CD4-positive, alpha-beta T cell treated with Interleukin-21 for 1 hour (primary cell): Measurements from ENCODE around the gene MDFIC2.
"Not testable (repeated sequence)": the region's sequence is repeated elsewhere in the genome, so short reads cannot be mapped to it uniquely, and the experiment has no call there.

Experiments
- DNase-seq: peaks from one replicate; pipeline ENCODE4 v3.0.0-alpha.2; 2020

The MDFIC2 gene

DNA sequence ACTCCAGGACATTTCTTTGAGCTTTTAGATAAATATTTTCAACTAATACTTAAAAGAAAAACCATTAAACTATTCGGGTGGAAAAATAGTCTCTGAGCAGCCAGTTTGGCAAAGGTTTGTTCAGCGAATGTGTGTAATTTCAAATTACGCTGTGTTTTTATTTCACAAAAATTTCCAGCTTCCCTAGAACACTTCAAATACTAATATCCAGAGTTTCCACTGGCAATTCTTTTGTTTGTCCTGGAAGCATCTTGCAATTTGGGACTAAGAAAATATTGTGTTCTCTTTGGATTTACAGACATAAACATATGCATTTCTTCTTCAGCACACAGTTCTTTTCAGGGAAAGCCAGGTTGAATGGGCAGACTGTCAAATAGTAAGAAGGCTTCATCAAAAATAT lies 61.9 kb downstream of the MDFIC2 start:
- no peak for DNase-seq

DNA sequence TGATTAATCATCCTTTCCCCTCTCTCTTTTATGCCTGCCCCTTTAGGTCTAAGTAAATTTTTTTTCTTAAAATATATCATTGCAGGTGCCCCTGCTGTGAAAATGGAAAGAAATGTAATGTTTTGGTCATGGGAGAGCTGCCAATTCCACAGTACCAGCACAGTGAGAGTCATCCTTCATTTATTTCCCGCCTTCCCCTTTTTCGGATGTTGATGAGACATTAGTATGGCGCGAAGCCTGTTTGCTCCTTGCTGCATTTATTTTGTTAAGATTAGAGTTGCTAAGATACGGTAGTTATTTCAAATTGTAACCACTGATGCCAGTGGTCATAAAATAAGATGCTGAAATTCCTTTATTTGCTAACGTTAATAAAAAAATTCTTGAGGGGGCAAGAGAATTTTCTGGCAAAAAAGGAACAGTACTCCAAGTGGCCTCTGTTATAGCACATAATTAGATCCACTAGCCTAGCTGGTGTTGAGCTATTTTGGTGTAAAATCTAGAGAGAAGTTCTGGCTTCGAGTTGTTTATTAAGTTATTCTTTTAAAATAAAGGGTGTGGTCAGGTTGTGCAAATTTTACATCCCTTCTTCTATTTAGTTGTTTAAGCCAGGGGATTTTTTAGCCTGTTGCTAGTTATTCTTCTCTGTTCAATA lies 62.8 kb downstream of the MDFIC2 start:
- no peak for DNase-seq

DNA sequence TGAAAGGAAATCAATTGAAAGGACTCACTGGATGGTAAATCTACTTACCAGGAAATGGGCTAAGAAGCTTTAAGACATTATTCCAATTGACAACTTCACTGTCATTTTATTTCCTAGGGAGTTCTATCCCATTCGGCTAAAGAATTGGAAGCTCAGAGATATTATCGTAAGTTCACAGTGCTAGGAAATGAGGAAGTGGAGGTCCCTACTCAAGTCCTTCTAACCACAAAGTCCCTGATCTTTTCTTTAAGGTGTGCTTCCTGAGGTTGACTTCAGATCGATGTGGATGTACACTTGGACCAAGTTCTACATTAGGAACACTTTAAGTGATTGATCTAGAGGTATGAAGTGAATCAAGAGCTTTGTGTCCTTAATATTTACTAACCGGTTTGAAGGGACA lies 63.6 kb downstream of the MDFIC2 start:
- no peak for DNase-seq

DNA sequence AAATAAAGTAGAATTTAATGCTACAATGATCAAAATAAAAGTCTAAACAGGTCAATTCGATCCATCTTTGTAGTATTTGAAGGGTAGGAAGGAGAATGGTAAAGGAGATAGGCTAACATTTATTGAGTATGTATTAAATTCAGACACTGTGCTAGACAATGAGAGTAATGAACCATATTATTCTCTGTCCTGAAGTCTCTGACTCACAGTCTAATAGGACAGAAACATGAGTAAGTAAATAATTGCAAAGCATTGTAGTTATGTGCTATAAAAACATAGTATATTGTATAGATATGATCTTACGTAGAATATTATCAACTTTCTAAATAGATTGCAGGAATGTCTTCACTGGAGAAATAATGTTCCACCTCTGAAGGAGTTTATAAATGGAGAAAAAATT lies 64.5 kb downstream of the MDFIC2 start:
- DNase-seq: no peak

DNA sequence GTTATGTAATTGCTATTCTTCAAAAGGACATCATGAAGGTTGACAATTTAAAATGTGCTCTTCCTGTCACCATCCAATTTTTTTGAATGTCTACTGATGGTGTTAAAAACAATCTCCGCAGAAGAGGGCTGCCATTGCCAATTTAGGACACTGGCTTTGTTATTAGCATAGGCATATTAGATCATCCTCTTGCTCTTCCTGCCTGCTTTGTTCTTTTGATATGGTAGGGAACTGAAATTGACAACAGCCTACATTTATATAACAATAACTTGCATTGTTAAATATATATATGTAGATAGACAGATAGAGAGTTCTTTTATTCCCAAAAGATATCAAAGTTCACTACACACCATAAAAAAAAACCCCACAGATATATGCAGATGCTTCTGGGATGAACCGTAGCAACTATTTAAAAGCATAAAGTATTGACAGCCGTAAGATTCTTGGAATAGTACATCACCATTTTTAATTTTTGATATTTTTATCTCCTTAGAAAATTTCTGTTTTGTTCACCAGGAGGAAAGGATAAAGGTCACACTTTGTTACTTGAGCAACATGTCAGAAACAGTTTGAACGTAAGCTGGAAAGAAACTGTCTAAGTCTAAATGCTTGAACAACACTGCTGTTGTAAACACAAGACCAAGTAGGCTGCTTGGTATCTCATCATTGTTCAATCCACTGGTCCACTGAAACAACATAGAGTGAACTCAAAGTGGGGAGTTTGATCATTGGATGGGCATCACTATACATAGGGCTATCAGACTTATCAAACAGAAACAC lies 66.5 kb downstream of the MDFIC2 start:
- no peak for DNase-seq

DNA sequence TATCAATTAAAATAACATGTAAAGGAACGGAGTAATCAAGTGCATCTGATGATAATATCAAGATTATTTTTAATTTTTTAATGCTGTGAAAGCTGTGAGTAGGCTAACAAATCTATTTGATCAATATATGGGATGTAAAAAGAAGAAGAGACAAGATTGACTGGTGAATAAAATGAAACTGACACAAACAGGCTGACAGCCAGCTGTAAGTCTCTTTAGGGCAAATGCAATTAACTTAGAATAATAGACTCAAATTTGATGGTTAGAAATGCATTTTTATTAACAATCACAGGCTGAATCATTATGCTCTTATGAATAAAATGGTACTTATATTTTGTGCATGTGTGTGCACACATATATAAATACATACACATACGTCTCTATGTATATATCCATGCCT lies 68.0 kb downstream of the MDFIC2 start:
- DNase-seq: no peak

DNA sequence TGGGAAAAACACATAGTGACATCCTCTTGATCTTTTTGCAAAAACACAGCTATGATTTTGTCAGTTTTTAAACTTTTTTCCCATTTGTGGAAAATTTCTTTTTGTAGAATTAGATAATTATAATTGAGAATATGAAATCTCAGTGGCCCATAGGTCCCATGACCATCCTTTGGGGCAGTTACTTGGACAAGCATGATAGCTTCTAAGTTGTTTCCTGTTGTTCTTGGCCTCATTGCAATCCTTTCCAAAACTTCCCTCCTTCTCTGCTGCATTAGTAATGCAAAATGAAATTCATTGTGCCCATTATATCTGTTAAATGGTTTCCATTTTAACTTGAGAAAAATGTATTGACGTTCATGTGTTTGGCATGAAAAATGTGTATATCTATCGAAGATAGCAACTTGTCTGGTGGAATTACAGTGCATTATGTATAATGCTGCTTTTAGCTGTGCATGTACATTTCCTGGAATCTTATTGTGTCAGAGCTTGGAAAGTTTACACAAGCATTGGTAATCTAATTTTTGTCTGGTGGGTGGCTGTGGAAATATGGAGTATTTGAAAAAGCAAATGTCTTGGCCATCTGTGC lies 70.0 kb downstream of the MDFIC2 start:
- no peak for DNase-seq

DNA sequence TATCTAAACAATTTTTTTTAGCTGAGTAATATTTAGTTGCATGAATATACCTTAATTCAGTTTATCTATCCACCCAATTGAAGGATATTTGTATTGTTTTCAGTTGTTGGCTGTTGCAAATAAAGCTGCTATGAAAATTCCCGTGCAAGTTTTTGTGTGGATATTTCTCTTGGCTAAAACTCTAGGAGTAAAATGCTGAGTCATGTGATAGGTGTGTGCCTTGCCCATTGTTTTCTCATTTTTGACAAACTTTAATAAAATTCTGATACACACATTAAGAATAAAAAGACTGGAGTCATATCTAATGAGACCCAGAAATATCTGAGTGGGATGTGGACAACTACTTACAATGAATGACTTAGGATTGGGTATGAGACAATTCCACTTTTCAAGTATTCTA lies 78.6 kb downstream of the MDFIC2 start:
- no peak for DNase-seq

DNA sequence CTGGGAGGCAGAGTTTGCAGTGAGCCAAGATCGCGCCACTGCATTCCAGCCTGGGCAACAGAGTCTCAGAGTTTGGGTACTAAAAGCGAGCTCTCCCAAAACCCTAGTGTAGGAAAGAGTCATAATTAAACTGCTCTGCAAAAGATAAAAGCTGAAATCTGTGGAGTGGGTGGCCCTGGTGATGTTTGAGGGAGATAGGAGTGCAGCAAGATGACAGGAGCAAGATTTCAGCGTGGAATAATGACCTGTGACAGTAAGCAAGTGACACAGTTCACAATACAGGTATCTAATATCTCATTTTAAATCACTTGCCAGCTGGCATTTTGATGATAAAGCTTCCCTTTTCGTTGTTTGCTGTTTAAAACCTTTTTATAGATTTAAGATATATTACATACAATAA lies 79.3 kb downstream of the MDFIC2 start:
- no peak for DNase-seq

DNA sequence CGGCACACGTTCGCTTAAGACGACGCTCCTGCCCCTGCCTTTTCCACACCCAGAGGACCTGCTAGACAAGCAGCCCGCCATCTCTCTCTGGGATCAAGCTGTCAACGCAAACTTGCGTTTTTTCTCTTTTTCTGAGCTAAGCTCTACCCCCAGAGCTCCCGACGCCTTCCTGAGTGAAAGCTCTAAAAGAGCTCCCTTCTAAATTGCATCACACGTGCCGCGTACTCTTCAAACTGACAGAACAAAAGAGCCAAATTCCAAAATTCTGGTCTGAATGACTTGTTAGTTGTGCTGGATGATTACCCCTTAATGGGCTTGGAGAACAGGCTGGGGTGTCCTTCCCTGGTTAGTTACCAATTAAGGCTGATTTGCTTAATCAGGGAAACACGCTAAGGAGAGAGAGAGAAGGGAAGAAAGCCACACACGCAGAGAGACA lies 81.2 kb downstream of the MDFIC2 start:
- no peak for DNase-seq

DNA sequence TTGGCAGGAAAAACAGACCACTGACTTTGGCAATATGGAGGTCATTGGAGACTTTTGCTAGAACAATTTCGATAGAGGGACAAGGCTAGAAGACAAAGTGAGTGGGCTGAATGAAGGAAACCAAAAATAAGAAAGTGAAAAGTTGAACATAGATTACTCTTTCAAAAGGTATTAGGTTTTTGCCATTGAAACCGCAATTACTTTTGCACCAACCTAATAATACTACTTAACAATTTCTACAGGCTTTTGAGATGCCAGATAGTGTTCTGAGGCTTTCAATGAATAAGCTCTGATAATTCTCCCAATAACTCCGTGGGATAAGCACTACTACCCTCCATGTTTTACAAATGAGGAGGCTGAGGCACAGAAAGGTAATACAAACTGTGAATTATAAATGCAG lies 85.0 kb downstream of the MDFIC2 start:
- no peak for DNase-seq

DNA sequence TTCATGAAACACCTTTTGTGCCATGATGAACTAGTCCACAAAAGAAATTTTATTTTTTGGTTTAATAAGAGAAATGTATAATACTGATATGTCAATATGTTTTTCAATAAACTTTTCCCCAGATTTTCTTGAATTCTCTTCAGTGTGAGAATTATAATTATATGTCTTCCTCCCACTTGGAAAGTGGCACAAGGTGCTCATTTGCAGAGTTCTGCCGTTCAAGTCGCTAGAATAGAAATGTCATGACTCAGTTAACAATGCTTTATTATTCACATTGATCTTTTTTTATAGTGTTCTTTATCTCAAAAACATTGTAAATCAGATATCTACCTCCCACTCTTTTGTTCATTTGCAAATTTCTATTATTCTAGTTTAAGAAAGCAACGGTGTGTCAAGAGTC lies 87.3 kb downstream of the MDFIC2 start:
- DNase-seq: no peak

DNA sequence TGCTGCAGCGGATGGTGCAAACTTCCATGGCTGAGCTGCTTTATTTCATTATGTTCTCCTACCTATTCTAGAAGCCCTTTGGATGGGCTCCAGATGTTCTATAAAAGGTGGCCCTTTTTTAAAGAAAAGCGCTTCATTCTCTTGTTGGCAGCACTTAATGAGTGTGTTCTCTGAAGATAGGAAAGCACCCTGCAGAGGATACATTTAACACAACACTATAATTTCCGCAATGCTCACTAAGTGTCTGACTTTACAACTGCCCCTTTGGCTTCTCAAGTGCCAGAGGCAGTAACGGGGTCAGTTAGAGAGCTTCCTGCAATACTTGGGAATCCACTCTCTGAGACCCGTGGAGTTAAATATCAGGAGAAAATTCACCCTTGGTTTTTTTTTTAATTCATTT lies 88.1 kb downstream of the MDFIC2 start:
- DNase-seq: no peak

DNA sequence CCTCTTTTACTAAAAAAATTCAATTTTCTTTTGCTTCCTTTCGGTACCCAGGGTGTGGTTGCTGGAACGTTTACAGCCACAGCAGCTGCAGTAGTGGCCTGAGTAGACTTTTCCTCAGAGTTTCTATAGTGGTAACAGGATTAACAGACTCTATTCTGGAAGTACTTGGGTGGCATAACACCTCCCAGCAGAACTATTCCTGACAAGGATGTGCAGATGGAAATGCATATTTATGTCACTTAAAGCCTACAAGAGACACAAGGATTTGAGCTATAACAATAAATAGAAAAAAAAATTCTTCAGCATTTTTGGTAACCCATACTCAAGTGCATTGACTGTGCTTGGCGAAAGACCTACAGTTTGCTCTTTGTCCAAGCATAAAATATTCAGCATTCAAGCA lies 94.0 kb downstream of the MDFIC2 start:
- DNase-seq: no peak

DNA sequence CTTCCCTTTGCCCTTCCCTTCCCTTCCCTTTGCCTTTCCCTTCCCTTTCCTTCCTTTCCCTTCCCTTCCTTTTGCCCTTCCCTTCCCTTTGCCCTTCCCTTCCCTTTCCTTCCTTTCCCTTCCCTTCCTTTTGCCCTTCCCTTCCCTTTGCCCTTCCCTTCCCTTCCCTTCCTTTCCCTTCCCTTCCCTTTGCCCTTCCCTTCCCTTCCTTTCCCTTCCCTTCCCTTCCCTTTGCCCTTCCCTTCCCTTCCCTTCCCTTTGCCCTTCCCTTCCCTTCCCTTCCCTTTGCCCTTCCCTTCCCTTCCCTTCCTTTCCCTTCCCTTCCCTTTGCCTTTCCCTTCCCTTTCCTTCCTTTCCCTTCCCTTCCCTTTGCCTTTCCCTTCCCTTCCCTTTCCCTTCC lies 101.2 kb downstream of the MDFIC2 start:
- not testable (repeated sequence) for DNase-seq

DNA sequence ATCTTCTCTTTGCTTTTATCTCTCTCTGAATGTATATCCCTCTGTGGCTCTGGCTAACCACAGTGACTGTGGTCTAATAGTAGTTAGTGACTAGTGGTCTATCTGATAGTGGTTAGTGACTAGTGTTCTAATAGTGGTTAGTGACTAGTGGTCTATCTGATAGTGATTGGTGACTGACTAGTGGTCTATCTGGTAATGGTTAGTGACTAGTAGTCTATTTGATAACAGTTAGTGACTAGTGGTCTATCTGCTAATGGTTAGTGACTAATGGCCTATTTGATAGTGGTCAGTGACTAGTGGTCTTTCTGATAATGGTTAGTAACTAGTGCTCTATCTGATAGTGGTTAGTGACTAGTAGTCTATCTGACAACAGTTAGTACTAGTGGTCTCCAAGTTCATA lies 110.5 kb downstream of the MDFIC2 start:
- no peak for DNase-seq

DNA sequence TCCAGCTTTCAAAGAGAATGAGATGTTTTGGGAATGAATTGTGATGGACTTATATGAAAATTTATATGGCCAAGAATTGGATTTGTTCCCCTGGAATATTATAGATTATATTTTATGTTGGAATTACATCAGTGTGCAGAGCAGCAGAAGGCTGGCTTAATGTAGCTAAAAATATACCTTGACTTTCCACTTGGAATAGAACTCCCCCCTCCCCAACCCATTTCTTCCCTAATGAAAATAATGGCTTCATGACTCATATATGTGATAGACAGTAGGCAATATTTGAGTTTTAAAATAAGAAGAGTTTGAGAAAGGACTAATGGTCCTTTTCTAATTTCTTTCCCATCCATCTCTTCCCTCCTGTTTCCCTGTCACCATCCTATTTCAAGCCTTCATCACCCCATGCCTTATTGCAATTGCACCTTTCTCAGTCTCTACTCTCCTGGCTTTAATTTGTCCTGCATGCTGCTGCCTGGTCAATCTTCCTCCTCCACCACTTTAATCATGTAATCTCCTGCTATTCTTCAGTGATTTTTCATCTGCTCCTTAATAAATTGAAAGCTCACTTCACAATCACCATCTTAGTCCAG lies 122.5 kb downstream of the MDFIC2 start:
- DNase-seq: no peak

DNA sequence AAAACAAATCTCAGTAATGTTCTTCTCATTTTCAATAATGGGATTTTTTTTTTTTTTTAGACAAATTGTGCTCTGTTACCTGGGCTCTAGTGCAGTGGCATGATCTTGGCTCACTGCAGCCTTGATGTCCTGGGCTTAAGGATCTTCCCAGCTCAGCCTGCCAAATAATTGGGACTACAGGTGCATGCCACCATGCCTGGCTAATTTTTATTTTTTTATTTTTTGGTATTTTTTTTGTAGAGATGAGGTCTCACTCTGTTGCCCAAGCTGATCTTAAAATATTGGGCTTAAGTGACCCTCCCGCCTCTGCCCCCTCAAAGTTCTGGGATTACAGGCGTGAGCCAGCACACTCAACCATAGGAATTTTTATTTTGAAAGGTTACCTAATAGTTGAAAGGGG lies 126.2 kb downstream of the MDFIC2 start:
- DNase-seq: no peak

DNA sequence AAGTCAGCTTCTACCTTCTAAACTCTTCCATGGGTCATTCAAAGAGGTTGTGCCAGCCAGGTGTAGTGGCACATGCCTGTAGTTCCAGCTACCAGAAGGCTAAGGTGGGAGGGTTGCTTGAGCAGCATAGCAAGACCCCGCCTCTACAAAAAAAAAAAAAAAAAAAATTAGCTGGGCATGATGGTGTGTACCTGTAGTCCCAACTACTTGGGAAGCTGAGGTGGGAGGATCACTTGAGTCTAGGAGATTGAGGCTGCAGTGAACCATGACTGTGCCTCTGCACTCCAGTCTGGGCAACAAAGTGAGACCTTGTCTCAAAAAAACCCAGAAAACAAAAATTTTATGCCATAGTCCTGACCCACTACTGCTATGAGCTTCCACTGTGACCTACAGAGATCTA lies 126.8 kb downstream of the MDFIC2 start:
- no peak for DNase-seq

DNA sequence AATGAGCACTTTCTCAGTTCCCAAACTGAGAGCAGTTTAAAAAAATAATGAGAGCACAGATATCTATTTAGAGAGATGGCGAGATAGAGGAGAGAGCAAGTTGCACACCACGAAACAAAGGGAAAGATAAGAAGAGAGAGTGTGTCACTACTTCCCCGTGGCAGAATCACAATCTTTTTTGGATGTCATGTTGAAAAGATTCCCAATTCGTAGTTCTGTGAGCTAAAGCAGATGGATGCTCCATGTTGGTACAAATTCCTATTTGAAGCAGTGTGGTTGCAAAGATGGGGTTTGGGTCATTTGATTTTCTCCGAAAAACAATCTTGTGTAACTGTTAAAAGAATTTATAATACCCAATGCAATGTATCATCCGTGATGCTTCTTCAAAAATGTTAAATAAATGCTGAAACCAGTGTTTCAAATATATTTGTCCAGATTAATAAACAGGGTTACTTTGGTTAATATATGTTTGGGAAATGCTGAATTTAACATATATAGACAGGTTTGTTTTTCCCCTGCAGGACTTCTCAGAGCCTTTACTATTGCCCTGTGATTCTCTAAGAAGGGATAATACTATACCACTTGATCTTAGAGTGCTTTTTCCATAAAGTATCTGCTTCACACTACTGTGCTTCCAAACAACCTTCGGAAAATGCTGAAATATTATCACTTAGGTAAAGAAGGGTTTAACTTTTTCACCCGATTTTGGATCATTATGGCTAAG lies 128.5 kb downstream of the MDFIC2 start:
- DNase-seq: no peak

DNA sequence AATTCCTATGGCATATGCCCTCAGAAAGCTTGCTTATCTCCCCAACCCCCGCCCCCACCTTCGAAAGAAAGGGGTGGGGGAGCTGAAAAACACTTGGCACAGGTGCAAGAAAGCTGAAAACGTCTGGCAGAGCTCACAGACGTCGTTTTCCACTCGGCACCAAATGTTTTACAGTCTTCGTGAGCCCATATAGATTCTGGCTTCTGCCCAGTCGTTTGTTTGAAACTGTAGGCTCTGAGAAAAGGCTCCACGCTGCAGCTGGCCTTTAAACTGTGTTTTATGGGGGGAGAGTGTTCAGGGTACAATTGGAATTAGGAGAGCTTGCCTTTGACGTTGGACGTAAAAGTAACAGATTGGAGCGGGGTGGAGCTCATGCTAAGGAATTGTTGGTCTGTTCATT lies 130.3 kb downstream of the MDFIC2 start:
- no peak for DNase-seq

DNA sequence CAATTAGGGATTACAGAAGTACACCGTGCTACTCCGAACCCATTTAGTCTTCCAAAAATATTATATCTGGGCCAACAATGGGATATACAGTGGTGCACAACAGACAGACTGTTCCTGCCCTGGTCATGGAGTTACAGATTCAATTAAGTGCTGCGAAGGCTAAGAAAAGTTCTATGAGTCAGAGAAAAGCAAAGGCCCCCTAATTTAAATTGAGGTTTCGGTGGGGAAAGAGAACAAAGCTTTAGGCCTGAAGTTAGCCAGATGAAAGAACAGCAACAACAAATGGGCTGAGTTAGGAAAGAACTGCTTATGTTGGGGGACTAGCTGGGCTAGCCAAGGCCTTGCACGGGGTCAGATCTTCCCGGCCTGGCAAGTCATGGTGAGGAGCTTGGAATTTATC lies 131.8 kb downstream of the MDFIC2 start:
- DNase-seq: no peak

DNA sequence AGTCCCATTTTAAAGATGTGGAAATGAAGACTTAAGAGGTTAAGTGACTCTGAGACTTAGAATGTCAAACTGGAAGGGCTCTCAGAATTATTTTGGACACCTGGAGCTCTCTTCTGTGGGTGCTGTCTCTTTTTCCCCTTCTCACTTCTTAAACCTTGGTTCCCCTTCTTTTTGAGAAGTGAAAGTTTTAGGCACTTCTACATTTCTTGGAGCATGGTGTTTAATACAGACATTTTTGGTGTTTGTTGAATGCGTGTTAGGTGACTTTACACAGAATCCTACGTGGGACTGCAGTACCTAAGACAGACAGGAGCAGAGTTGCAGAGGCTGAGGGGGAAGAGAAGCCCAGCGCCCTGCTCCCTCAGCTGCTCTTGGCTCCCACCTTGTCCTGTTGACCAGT lies 133.3 kb downstream of the MDFIC2 start:
- DNase-seq: no peak
